Esophagus muscularis mucosa (tissue), 4 donors: ENCODE data around the gene CCIN.

Source experiments
- EP300 ChIP-seq: sonication (generic); formaldehyde crosslinking; IDR thresholded peaks from one replicate; pipeline ENCODE4 v1.6.1; 2017; ENCODE audit warnings: antibody characterized with exemption
- POLR2A ChIP-seq: fragments of 450-650 bp; IDR thresholded peaks from one replicate; pipeline ENCODE4 v1.6.1; 2017; ENCODE audit warnings: antibody characterized with exemption, moderate library complexity, mild to moderate bottlenecking, low read depth
- TF ChIP-seq, protein P1 (sequence below), 3 experiments: fragments of 200-600 bp in 2 of 3; fragments of 450-650 bp in 1 of 3; sonication (generic) in 2 of 3; IDR thresholded peaks; one replicate each; pipeline ENCODE4 v1.5.1; 2017 to 2019; ENCODE audit warnings: antibody characterized with exemption in 3 of 3, mild to moderate bottlenecking in 2 of 3, moderate library complexity in 1 of 3

DNA sequence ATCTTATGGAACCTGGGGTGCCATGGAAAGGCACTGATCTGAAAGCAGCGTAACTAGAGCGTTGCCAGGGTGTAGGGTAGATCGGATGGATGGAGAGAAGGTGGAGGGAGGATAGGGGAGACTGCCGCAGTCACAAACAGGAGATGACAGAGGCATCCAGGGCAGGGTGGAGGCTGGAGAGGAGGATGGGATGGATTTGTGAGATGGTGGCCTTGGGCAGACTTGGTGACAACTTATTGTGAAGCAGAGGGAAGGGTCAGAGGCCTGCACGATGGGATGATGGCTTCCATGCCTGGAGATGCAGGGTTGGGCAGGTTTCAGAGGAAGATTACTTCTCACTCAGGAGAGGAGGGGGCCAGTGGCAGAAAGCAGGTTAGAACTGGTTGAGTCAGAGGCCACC is 30.3 kb upstream of the CCIN start:
- TF ChIP-seq POLR2A (no peak), EP300 (no peak)
- TF ChIP-seq, protein P1, sequence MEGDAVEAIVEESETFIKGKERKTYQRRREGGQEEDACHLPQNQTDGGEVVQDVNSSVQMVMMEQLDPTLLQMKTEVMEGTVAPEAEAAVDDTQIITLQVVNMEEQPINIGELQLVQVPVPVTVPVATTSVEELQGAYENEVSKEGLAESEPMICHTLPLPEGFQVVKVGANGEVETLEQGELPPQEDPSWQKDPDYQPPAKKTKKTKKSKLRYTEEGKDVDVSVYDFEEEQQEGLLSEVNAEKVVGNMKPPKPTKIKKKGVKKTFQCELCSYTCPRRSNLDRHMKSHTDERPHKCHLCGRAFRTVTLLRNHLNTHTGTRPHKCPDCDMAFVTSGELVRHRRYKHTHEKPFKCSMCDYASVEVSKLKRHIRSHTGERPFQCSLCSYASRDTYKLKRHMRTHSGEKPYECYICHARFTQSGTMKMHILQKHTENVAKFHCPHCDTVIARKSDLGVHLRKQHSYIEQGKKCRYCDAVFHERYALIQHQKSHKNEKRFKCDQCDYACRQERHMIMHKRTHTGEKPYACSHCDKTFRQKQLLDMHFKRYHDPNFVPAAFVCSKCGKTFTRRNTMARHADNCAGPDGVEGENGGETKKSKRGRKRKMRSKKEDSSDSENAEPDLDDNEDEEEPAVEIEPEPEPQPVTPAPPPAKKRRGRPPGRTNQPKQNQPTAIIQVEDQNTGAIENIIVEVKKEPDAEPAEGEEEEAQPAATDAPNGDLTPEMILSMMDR (IDR thresholded peaks at IDR 0.05) = no peak
